Peyer's patch (tissue), 4 donors: ENCODE measurements around the gene SLC16A7.

ENCODE experiments used
- POLR2A ChIP-seq, 2 donors: fragments of 450-650 bp; IDR thresholded peaks; one replicate each; pipeline ENCODE4 v1.5.1; 2017; ENCODE audit warnings: antibody characterized with exemption in 2 of 2, mild to moderate bottlenecking in 2 of 2, moderate library complexity in 2 of 2
- TF ChIP-seq, protein P1 (sequence below), 6 experiments: fragments of 450-650 bp in 4 of 6; fragments of 200-600 bp in 2 of 6; sonication (generic) in 1 of 6; IDR thresholded peaks; one replicate each; pipeline ENCODE4 v1.5.1; 2017 to 2019; ENCODE audit warnings: antibody characterized with exemption in 6 of 6, mild to moderate bottlenecking in 3 of 6, moderate library complexity in 1 of 6

DNA sequence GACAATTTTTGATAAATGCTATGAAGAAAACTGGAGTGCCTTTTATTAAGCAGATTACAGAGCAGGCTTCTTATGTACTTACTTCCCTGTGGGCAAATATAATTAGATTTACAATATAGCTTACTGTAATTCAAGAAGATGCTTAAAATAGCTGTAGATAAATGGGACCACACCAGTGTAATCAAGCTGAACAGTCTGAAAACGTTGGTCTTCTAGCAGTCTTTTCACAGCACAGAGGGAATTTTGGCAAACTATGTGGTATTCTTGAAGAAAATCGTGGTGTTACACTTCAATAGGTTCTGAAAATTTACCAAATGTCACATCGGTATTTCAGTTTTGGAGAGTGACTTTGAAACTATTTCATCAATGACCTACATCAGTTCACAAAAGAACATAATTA lies 47.7 kb downstream of the SLC16A7 start:
- TF ChIP-seq POLR2A (IDR thresholded peaks at IDR 0.05) = no peak
- TF ChIP-seq, protein P1, sequence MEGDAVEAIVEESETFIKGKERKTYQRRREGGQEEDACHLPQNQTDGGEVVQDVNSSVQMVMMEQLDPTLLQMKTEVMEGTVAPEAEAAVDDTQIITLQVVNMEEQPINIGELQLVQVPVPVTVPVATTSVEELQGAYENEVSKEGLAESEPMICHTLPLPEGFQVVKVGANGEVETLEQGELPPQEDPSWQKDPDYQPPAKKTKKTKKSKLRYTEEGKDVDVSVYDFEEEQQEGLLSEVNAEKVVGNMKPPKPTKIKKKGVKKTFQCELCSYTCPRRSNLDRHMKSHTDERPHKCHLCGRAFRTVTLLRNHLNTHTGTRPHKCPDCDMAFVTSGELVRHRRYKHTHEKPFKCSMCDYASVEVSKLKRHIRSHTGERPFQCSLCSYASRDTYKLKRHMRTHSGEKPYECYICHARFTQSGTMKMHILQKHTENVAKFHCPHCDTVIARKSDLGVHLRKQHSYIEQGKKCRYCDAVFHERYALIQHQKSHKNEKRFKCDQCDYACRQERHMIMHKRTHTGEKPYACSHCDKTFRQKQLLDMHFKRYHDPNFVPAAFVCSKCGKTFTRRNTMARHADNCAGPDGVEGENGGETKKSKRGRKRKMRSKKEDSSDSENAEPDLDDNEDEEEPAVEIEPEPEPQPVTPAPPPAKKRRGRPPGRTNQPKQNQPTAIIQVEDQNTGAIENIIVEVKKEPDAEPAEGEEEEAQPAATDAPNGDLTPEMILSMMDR (IDR thresholded peaks at IDR 0.05) = no peak
